Ishikawa (cell line): ENCODE data around the gene RGS21.

Source experiments
- CEBPB ChIP-seq: IDR thresholded peaks from 2 replicates; pipeline ENCODE4 v1.6.1; 2012
- NFIC ChIP-seq: IDR thresholded peaks from 2 replicates; pipeline ENCODE4 v1.6.1; 2012
- TAF1 ChIP-seq: IDR thresholded peaks from 2 replicates; pipeline ENCODE4 v1.6.1; 2012; ENCODE audit warnings: low read depth, mild to moderate bottlenecking
- TCF12 ChIP-seq: IDR thresholded peaks from 2 replicates; pipeline ENCODE4 v1.6.1; 2012; ENCODE audit warnings: low read depth
- TF ChIP-seq, protein P1 (sequence below): IDR thresholded peaks from 2 replicates; pipeline ENCODE4 v1.6.1; 2012; ENCODE audit warnings: low read depth, mild to moderate bottlenecking
- TF ChIP-seq, protein P2 (sequence below): IDR thresholded peaks from 2 replicates; pipeline ENCODE4 v1.6.1; 2012

DNA sequence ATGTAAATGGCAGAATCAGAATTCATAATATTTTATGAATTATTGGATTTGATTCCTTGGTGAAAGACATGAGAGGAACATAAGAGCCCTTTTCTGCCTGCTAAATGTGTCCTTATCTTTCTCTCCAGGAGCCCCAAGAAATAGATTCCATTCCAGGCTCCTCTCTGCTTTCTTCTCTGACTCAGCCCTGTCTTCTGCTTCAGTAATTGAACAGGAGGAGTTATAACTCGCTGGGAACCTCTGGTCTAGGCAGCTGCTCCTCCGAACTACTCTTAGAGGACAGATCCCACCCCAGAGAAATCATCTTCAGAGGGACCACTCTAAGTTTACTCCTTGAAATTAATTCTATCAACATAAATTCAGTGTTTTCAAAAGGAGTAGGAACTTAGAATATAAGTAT lies 78.4 kb downstream of the RGS21 start:
- TF ChIP-seq TCF12 (no peak), TAF1 (no peak), NFIC (no peak), CEBPB (no peak)
- TF ChIP-seq, protein P1, sequence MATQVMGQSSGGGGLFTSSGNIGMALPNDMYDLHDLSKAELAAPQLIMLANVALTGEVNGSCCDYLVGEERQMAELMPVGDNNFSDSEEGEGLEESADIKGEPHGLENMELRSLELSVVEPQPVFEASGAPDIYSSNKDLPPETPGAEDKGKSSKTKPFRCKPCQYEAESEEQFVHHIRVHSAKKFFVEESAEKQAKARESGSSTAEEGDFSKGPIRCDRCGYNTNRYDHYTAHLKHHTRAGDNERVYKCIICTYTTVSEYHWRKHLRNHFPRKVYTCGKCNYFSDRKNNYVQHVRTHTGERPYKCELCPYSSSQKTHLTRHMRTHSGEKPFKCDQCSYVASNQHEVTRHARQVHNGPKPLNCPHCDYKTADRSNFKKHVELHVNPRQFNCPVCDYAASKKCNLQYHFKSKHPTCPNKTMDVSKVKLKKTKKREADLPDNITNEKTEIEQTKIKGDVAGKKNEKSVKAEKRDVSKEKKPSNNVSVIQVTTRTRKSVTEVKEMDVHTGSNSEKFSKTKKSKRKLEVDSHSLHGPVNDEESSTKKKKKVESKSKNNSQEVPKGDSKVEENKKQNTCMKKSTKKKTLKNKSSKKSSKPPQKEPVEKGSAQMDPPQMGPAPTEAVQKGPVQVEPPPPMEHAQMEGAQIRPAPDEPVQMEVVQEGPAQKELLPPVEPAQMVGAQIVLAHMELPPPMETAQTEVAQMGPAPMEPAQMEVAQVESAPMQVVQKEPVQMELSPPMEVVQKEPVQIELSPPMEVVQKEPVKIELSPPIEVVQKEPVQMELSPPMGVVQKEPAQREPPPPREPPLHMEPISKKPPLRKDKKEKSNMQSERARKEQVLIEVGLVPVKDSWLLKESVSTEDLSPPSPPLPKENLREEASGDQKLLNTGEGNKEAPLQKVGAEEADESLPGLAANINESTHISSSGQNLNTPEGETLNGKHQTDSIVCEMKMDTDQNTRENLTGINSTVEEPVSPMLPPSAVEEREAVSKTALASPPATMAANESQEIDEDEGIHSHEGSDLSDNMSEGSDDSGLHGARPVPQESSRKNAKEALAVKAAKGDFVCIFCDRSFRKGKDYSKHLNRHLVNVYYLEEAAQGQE = no peak
- TF ChIP-seq, protein P2, sequence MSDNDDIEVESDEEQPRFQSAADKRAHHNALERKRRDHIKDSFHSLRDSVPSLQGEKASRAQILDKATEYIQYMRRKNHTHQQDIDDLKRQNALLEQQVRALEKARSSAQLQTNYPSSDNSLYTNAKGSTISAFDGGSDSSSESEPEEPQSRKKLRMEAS = no peak
